Measurements from ENCODE around the gene MRPS26.
A peak's percentile ranks its signal among the peaks of the same experiment; 100 is the strongest.
"Not testable (repeated sequence)": the region's sequence is repeated elsewhere in the genome, so short reads cannot be mapped to it uniquely, and the experiment has no call there.

The MRPS26 gene

GRCh38 chr20:3043322-3043721 is 2.5 kb upstream of the MRPS26 start, which contains the start of gene GNRH2:
Gene GNRH2, plus strand, starts transcription at chr20:3043622. Its CDS starts 793 bp downstream, at chr20:3044415.
- DNase-seq = no peak

- no peak for DNase-seq
Observed at GRCh38 chr20:3044336-3044965, 1.4 kb upstream of the MRPS26 start.

- DNase-seq = peak; percentile 96
Observed at GRCh38 chr20:3045042-3045815, 623 bp upstream of the MRPS26 start.

- DNase-seq = peak; percentile 62
Observed at GRCh38 chr20:3046677-3047462, 1.0 kb downstream of the MRPS26 start.

- DNase-seq = no peak
Observed at GRCh38 chr20:3047486-3048419, 1.9 kb downstream of the MRPS26 start.

- DNase-seq = no peak
Observed at GRCh38 chr20:3051385-3052019, 5.7 kb downstream of the MRPS26 start.

GRCh38 chr20:3059489-3059888 is 13.6 kb downstream of the MRPS26 start:
- no peak for DNase-seq

- DNase-seq = not testable (repeated sequence)
Observed at GRCh38 chr20:3064119-3064518, 18.3 kb downstream of the MRPS26 start.

- DNase-seq = no peak
Observed at GRCh38 chr20:3067139-3068014, 21.5 kb downstream of the MRPS26 start.

GRCh38 chr20:3068075-3068474 is 22.2 kb downstream of the MRPS26 start:
- DNase-seq = no peak

GRCh38 chr20:3068986-3069900 is 23.4 kb downstream of the MRPS26 start:
- DNase-seq = peak; percentile 72

- no peak for DNase-seq
Observed at GRCh38 chr20:3070725-3071124, 24.9 kb downstream of the MRPS26 start.

- no peak for DNase-seq
Observed at GRCh38 chr20:3071266-3071609, 25.4 kb downstream of the MRPS26 start.

- DNase-seq = no peak
Observed at GRCh38 chr20:3071610-3072529, 26.0 kb downstream of the MRPS26 start, which contains the start of gene OXT. Gene OXT, plus strand, starts transcription at chr20:3071620. Its CDS starts 36 bp downstream, at chr20:3071656.

- no peak for DNase-seq
Observed at GRCh38 chr20:3072530-3073250, 26.8 kb downstream of the MRPS26 start.

GRCh38 chr20:3073251-3073643 is 27.4 kb downstream of the MRPS26 start:
- not testable (repeated sequence) for DNase-seq

- no peak for DNase-seq
Observed at GRCh38 chr20:3074812-3075211, 29.0 kb downstream of the MRPS26 start.

GRCh38 chr20:3075315-3075714 is 29.5 kb downstream of the MRPS26 start:
- DNase-seq = not testable (repeated sequence)

Data from NCI-H69 (cell line).